ENCODE data around the gene PACS1. TPM values are rescaled to one million over a fixed set of nuclear protein-coding genes. Genes with fewer than 3 reads are reported as not detected.

PACS1 gene
- total and polyA plus RNA-seq, 8 donors = 14.7 to 269 (median 51.0) TPM

- Histone ChIP-seq H3K4me1 (peaks cover 0 to 6% (median 0%) of the 10 kb centered on the region in 4 donors), H3K36me3 (peaks cover 97 to 100% (median 100%) of the 10 kb centered on the region in 4 donors), H3K27me3 (no peaks in the 10 kb centered on the region), H3K9me3 (no peaks in the 10 kb centered on the region), H3K4me3 (no peak overlapping the region), H3K27ac (no peak overlapping the region)
- intact Hi-C loops (cut with DNase I; ENCODE audit: low total_unique reads) = no loop called here
- DNase-seq = no peak
- TF ChIP-seq EP300 (IDR thresholded peaks at IDR 0.05) (no peak), POLR2A (IDR thresholded peaks at IDR 0.05) (no peak), CTCF (IDR thresholded peaks at IDR 0.05) (no peak), POLR2AphosphoS5 (IDR thresholded peaks at IDR 0.05) (no peak)
- whole genome bisulfite sequencing, 5 donors = 72 to 81% (median 78%) methylated on average over 8 of the region's 8 CpGs
Measured at GRCh38 chr11:66059966-66060680, 9.9 kb upstream of the PACS1 start.

- WGBS, 5 donors = 81 to 87% (median 83%) methylated on average over 6 of the region's 6 CpGs
- peaks cover 89 to 100% (median 100%) of the 10 kb centered on the region in 4 donors for H3K36me3 ChIP-seq
- intact Hi-C loops (cut with DNase I; ENCODE audit: low total_unique reads) = no loop called here
- H3K4me3 ChIP-seq = no peak overlapping the region
- H3K9me3 ChIP-seq = no peaks in the 10 kb centered on the region
- no peaks in the 10 kb centered on the region for H3K4me1 ChIP-seq
- H3K27ac ChIP-seq = no peak overlapping the region
- DNase-seq = no peak
- no peaks in the 10 kb centered on the region for H3K27me3 ChIP-seq
- TF ChIP-seq CTCF (IDR thresholded peaks at IDR 0.05) (no peak), POLR2AphosphoS5 (IDR thresholded peaks at IDR 0.05) (no peak), EP300 (IDR thresholded peaks at IDR 0.05) (no peak), POLR2A (IDR thresholded peaks at IDR 0.05) (no peak)
Measured at GRCh38 chr11:66061268-66061667, 8.8 kb upstream of the PACS1 start.

- intact Hi-C loops (cut with DNase I; ENCODE audit: low total_unique reads) = no loop called here
- no peaks in the 10 kb centered on the region for H3K9me3 ChIP-seq
- H3K4me1 ChIP-seq = peaks cover 0 to 5% (median 4%) of the 10 kb centered on the region in 4 donors
- DNase-seq = no peak
- TF ChIP-seq POLR2A (IDR thresholded peaks at IDR 0.05) (no peak), CTCF (IDR thresholded peaks at IDR 0.05) (no peak), EP300 (IDR thresholded peaks at IDR 0.05) (no peak), POLR2AphosphoS5 (IDR thresholded peaks at IDR 0.05) (no peak)
- no peak overlapping the region for H3K27ac ChIP-seq
- H3K4me3 ChIP-seq = no peak overlapping the region
- 88 to 96% (median 93%) methylated on average over 2 of the region's 2 CpGs for WGBS, 5 donors
- H3K36me3 ChIP-seq = peaks cover 88 to 100% (median 100%) of the 10 kb centered on the region in 4 donors
- no peaks in the 10 kb centered on the region for H3K27me3 ChIP-seq
Measured at GRCh38 chr11:66062408-66062807, 7.7 kb upstream of the PACS1 start.

GRCh38 chr11:66063900-66064299 lies 6.2 kb upstream of the PACS1 start:
- Histone ChIP-seq H3K4me1 (peaks cover 12 to 19% (median 19%) of the 10 kb centered on the region in 4 donors), H3K4me3 (no peak overlapping the region), H3K36me3 (peaks cover 88 to 100% (median 100%) of the 10 kb centered on the region in 4 donors), H3K9me3 (no peaks in the 10 kb centered on the region), H3K27me3 (no peaks in the 10 kb centered on the region), H3K27ac (no peak overlapping the region)
- intact Hi-C loops (cut with DNase I; ENCODE audit: low total_unique reads) = no loop called here
- TF ChIP-seq EP300 (IDR thresholded peaks at IDR 0.05) (no peak), POLR2AphosphoS5 (IDR thresholded peaks at IDR 0.05) (no peak), CTCF (IDR thresholded peaks at IDR 0.05) (no peak), POLR2A (IDR thresholded peaks at IDR 0.05) (no peak)
- 94 to 98% (median 98%) methylated on average over 2 of the region's 2 CpGs for WGBS, 5 donors
- DNase-seq = no peak

Data from stomach (tissue), 9 donors.